Stimulated activated CD8-positive, alpha-beta memory T cell treated with anti-CD3 and anti-CD28 coated beads, Interleukin-12 subunit alpha, Interleukin-12 subunit beta, amount 100 ng/mL, for 24 hours (primary cell): ENCODE measurements around the gene CMTM5.

Experiments used
- DNase-seq: peaks from one replicate; pipeline ENCODE4 v3.0.0-alpha.2; 2020; ENCODE audit errors: extremely low read depth

CMTM5 gene, protein sequence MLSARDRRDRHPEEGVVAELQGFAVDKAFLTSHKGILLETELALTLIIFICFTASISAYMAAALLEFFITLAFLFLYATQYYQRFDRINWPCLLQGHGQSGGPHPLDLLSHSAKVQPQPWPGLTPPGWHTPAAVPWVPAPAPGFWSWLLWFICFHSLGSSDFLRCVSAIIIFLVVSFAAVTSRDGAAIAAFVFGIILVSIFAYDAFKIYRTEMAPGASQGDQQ

DNA sequence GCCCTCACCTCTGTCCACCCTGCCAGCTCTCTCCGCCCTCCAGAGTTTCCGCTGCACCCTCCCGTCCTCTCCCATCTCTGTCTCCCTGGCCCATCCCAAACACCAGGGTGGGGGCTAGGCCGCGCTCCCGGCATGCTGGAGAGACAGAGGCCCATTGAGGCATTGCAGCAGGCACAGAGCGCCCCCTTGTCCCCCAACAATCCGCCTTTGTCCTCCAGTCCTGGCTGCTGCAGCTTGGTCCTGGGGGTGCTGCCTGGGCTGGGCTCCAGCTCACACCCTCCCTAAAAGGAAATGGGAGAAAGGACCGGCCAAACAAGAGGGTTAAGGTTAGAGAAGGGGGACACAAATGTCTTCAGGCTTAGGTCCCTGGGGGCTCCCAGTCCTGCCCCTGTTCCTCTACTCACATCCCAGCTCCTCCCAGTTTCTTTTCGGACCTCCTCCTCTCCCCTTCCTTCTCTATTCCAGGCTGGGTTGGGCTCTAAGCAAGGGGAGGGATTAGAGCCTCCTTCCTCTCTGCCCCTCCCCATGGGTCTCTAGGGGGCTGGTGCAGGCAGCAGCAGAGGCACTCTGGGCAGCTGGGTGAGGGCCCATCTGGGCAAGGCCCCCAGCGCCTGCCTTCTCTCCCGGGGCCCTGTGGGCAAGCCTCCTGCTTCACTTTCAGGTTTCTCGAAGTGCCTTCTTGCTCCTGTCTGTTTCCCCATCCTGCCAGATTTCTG lies at the start of gene CMTM5:
TSS of gene CMTM5 (plus strand) at position 565 of the 716 bp plus-strand sequence. CDS start 206 bp downstream, outside the sequence.
- no peak for DNase-seq

DNA sequence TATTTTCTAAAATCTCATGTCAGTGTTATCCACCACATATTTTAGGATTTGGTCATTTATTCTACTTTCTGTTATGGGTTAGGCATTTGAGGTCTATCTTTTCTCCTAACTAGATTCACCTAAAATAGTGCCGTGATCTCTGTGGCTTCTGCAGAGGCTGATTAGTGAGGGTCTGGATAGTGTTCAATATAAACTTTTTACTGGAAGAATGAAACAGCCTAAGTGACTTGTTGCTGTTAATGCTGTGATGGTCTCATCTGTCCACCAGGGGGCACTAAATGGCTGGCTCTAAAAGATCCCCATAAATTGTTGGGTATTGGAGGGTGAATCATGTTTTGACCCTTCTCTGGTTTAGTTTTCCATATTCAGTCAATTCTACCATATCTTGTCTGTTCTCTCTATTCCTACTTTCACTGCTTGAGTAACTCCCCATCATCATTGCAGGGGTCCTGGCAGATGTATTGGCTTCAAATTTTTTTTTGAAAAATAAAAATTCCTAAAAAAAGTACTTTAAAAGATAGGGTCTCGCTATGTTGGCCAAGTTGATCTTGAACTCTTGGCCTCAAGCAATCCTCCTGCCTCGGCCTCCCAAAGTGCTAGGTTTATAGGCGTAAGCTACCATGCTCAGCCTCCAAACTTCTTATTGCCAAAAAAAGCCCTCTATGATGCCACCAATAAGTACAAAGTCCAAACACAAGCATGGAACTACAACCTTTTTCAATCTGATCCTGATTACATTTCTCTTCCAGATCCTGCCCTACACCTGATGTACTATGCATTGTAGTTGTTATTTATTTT lies 48.7 kb upstream of the CMTM5 start:
- no peak for DNase-seq

DNA sequence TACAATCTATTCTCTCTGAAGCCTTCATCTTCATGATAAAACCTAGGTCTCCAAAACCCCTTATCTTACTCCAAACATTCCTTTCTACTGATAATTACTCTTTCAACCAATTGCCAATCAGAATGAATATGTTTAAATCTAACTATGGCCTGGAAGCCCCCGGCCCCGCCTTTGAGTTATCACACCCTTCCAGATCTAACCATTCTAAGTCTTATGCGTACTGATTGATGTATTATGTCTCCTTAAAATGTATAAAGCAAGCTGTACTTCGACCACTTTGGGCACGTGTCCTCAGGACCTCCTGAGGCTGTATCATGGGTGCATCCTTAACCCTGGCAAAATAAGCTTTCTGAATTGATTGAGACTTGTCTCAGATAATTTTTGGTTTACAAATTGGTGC lies 41.2 kb upstream of the CMTM5 start:
- no peak for DNase-seq

DNA sequence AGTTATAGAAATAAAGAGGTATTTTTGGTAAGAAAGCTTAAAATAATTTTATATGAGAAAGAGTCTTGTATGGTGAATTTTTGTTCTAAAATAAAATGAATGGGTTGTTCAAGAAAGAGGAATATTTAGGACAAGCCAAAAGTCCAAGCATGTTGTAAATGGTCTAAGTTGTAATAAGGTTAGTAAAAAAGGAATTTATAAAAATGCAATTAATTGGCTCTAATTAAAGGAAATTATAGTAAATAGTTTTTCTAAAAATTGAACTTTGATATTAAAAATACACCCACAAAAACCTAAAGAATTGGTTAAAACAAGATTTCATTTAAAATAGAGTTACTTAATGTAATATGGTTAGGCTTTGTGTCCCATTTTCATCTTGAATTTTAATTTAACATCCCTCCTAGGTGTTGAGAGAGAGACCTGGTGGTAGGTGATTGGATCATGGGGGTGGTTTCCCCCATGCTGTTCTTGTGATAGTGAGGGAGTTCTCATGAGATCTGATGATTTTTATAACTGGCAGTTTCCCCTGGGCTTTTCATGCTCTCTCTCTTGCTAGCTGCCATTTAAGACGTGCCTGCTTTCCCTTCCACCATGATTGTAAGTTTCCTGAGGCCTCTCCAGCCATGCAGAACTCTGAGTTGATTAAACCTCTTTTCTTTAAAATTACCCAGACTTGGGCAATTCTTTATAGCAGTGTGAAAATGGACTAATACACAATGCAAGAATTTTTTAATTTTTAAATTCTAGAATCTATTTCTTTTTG lies 37.2 kb upstream of the CMTM5 start:
- no peak for DNase-seq

DNA sequence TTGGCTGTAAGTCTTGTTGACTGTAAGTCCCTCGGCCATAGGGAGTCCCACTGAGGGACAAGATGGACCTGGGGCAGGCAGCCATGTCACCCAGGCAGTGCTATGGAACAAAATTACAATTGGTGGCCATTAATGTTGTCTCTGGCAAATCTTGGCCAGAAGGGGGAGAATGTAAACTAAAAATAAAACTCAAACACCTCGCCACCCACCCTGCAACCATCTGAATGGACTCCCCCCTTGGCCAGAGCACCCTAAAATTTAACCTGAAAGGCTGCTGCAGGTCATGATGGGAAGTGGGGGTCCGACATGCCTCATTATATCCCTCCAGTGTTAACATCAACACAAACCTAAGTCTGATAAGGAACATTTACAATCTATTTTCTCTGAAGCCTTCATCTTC lies 32.4 kb upstream of the CMTM5 start:
- no peak for DNase-seq

DNA sequence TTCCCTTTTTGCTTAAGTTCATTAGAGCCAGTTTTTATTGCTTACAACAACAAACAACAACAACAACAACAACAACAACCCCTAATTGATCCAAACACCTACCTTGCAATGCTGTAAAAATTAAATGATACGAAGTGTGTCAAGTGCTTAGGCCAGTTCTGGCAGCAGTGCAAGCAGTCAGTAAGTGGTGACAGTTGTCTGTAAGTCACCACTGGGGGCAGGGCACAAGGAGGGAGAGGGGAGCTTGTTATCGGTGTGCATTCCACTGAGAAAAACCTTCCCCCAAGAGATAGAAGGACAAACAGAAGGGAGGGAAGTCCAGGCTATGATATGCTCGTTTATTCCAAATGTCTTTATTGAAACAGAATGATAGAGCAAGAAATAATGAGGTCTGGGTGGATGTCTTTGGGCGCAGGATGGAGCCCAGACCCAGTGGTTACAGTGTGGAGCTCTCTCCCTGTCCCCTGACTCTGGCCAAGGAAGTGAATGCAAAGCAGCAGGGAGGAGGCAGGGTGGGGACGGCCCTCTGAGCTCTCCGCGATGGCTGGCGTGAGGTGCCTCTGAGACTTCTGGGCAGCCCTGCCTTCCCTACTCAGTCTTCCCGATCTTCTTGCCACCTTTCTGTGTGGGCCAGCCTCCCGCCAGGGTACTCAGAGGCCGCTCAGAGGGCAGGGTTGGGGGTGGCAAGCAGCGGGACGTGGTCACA lies 30.7 kb upstream of the CMTM5 start:
- no peak for DNase-seq

DNA sequence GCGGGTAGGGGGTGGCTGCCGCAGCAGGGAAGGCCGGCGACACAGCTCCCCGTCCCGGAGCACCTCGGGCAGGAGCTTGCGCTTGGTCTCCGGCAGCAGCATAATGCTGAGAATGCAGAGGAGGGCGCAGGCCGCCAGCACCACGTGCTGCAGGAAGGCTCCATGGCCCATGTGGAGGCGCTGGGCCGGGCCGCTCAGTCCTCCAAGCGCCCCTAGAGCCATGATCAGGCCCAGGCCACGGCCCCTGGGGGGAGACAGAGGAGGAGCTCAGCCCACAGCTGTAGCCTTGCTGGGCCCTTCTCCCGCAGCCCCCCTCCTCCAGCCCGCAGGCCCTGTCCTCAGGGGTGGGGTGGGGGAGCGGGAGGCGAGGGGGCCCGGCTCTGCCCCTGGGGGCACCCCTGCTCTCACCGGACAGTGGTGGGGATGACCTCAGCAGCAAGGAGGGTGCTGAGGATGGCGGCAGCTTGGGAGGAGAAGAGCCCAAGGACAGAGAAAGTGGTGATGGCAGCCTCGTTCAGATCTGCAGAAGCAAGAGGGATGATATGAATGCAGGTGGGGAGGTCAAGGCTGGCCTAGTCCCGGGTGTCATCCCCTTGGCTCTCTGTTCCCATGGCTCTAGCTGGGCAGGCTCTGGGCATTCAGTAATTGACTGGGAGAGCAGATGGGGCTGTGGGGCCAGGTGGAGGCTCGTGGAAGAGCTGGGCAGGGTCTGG lies 30.0 kb upstream of the CMTM5 start:
- no peak for DNase-seq

DNA sequence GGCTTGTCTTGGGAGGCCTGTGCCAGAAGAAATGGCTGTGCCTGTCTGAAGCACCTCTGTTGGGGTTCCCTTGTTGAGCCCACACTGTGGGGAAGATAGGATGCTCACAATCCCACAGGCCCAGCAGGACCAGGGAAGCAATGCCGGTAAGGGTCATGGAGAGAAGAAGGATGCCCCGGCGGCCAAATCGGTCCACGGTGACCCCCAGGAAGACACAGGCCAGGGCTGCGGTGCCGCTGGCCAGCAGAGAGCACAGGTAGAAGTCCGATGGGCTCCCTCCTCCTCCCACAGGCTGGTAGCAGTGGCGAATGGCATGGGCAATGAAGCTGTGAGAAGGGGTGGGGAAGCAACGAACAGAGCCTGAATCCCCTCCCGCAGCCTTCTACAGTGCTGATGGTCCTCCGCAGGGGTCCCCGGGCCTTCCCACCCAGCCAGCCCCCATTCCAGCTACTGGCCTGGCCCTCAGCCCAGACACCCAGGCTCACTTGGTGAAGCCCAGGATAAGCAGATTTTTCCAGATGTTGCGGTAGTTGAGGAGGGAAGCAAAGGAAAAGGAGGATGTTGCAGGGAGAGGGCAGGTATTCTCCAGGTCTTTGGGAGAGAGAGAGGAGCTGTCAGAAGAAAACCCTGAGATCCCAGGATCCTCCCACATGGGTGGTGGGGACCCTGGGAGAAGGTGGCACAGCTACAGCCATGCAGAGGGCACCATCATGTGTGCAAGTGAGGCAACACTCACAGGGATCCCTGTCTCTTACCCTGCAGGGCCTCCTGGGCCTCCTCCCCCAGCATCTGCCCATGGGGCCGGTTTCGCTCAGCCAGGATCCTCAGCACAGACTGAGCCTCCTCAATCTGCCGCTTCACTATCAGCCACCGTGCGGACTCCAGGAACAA lies 29.2 kb upstream of the CMTM5 start:
- DNase-seq = no peak

DNA sequence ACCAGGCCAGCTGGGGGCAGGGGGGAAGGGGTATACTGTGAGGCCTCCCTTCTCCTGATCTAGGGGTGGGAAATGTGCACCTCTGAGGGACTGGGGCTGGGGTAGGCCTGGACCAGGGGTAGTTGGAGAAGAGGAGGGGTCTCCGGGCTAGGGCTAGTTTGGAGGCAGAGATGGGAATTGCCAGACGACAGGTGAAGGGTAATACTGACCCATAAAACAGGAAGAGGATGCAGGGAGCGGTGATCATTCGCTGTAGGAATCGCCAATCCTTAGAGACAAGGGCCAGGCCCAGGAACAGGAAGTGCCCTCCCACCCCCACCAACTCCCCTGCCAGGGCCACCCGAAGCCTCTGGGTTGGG lies 28.6 kb upstream of the CMTM5 start:
- no peak for DNase-seq

DNA sequence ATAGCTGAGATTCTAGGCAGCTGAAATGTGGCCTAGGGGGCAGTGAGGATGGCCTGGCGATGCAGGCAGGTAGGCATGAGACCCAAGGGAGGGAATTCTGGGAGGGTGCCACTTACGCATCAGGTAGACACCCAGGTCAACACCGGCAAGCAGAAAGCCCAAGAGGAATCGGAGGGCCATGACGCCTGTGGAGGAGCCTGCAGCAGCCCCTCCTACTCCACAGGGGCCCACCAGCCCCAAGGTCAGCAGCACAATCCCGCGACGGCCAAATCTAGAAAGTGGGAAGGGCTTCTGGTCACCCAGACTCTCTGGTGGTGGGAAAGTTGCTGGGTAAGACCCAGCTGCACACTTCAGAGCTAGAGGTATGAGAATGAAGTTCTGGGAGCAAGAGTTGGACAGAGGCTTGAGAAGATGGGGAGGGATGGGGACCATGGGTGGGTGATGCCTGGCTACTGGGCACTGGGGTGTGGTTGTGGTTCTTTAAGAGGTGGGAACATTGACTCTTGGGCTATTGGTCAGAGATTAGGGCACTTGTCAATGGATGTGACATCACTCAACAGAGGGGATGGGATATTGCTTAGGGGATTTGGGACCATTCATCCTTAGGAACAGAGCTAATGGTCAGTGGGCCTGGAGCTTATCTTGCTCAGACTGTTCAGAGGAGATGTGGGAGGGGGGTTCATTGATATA lies 27.5 kb upstream of the CMTM5 start:
- no peak for DNase-seq

DNA sequence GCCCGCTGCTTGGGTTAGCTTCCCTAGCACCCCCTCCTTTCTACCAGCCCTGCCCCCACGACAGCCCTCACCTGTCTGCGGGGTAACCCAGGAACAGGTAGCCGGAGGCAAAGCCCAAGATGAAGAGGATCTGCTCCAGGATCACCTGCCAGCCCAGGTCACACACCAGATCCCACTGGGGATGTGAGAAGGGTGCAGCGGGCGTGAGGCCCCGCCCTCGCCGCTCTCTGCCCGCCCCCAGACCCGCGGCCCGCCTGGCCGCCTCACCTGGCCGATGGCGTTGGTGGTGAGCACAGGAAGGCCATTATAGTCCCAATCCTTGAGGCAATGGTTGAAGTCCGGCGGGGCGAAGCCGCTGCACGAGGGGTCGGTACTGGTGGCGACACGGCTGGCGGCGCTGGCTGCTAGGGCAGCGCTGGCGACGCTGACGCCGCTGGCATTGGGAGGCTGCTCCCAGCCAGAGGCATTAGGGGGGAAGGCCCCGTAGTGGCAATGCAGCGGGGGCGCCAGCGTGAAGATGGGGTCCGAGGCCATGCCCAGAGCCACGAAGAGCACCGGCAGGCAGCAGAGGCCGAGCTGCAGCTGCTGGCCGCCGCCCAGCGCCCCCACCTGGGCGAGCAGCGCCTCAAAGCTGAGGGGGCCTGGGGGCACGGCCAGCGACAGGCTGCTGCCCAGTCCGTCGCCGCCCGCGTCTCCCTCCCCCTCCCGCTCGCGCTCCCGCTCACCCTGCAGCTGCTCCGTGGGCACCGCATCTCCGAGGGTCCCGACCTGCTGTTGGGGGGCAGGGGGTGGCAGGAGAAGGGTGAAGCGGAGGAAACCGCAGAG lies 25.0 kb upstream of the CMTM5 start:
- DNase-seq = no peak

DNA sequence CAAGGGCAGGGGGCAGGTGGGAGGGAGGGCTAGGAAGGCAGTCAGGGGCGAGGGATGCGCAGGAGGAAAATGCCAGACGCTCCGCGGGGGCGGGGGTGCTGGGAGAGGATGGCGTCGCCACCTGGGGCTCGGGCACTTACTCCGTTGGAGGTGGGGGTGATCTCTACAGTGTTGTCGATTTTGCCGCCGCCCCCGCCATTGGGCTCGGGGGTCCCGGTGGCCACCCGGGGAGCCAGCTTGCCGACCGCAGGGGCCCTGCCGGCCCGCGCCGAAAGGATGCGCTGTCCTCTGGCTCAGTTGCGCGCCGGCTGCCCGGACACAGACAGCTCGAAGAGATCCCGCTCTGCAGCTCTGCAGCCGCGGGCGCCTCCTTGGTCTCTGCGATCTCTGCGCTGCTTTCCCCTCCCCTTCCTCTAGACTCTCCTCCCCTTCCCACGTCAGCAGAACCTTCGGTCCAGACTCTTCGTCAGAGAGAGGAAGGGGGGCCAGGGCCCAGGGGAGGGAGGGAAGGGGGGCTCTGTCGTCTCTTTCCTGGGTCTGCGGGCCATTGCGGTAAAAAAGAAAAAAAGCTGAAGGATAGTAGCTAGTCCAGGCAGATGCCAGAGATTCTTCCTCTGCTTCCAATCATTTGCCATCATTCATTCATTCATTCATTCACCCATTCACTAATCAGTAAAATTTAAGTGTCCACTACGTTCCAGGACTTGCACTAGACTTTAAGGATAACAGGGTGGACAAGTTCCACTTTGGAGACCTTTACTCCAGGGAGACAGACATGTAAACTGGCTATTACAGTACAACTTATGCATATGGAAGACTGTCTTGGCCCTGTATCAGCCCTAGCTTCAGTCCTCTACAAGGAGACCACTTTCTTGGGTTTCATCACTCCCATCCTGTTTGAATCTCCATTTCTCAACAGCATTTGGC lies 24.1 kb upstream of the CMTM5 start, which contains the start of gene SLC22A17:
TSS of gene SLC22A17 (minus strand) at position 382 of the 927 bp plus-strand sequence.
- DNase-seq = no peak

DNA sequence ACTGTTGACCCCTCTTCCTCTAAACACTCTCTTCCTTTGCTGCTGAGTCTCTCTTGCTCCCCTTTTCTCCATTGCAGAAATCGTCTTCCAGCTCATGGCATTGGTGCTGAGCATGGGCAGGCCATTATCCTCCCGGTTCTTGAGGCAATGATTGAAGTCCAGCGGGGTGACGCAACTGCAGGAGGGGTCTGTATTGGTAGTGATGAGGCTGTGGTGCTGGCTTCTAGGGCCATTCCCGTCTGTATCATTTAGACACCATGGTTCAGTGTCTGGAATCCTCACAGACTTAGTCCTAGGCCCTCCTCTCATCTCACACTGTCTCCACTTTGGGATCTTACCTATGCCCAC lies 23.4 kb upstream of the CMTM5 start:
- no peak for DNase-seq

DNA sequence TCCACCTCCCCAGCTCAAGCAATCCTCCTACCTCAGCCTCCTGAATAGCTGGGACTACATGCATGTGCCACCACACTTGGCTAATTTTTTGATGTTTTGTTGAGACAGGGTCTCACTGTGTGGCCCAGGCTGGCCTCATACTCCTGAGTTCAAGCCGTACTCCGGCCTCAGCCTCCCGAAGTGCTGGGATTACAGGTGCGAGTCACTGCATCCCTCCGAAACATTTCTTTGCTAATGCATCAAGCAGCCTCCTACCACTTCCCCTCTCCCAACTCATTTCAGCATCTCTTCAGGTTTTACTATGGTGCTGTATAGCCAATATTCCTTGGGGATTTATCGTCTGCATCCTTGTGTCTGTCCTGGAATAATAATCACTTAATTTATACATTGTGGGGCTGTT lies 21.9 kb upstream of the CMTM5 start:
- DNase-seq = no peak

DNA sequence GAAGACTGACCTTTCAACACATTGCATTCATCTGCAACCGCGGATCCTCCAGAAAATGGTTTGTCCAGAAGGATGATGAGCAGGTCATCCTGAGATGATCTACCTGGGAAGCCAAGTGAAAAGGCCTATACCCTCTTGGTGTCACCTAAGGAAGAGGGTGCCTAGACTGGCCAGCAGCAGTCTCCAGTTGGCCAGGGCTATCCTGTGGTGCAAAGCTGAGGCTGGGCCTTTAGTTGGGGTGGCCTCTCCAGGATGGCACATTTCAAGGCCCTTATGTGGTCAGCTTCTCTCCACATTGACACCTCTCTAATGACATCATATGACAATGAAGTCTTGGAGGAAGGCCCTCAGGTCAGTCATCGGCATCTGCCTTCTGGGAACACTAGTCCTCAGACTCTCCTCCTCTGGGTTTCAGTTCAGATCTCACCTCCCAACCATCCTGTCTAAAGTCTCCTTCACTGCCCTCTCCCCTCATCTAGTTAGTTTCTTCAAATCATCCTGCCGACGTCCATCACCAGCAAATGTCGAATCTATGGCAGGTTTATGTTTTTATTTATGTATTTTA lies 20.9 kb upstream of the CMTM5 start:
- no peak for DNase-seq

DNA sequence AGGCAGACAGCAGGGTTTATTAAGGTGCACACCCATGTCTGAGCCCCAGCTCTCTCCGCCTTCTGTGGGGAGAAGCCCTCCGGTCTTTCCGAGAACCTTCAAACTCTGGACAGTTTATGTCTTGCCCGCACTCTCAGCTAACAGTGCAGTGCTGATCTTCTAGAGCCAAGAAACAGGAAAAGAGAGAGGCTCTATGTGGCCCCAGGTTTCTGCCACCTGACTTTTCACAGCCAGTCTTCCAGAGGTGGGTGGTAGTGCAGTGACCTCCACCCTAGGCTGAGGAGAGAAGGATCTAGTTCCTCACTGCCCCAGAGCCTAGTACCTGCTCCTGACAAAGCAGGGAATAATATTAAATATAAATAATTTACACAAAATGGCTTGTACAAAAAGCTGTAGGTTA lies 20.2 kb upstream of the CMTM5 start:
- DNase-seq = no peak

DNA sequence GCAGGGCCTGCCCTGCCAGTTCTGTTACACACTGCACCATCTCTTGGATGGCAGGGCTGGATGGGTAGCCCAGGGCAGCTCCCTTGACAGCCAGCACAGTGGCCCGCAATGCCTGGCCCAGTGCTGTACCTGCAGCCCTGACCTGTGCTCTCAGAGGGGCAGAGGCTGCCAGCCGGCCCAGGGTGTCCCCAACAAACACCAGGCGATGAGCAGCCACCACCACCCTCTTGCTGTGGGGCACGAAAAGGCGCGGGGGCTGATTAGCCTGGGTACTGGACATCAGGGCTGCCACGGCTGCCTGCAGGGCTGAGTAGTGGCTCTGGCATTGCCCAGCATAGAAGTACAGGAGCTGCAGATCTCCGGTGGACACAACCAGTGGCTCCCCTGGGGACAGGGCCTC lies 19.6 kb upstream of the CMTM5 start:
- DNase-seq = no peak
